Karpas-422 (cell line): ENCODE results near the gene PNKP. TPM values are rescaled to one million over a fixed set of nuclear protein-coding genes. Genes with fewer than 3 reads are reported as not detected.

Experiments used
- DNase-seq: peaks from one replicate; pipeline ENCODE4 v3.0.0-alpha.2; 2015
- H2AFZ ChIP-seq: fragments of 200-600 bp; sonication (generic); 2 replicates; pipeline ENCODE4 v1.6.1; 2014; ENCODE audit warnings: antibody characterized with exemption, low read length, mixed read lengths
- H3K27ac ChIP-seq: fragments of 200-600 bp; sonication (generic); 2 replicates; pipeline ENCODE4 v1.5.1; 2014; ENCODE audit warnings: mild to moderate bottlenecking, low read length, moderate library complexity
- H3K27me3 ChIP-seq: fragments of 200-600 bp; sonication (generic); 2 replicates; pipeline ENCODE4 v1.6.1; 2014; ENCODE audit warnings: low read length, mixed read lengths
- H3K36me3 ChIP-seq: fragments of 200-600 bp; sonication (generic); 2 replicates; pipeline ENCODE4 v1.6.1; 2014; ENCODE audit warnings: low read length, mixed read lengths; ENCODE audit not compliant: insufficient read depth
- H3K4me1 ChIP-seq: fragments of 200-600 bp; sonication (generic); 2 replicates; pipeline ENCODE4 v1.6.1; 2014; ENCODE audit warnings: mild to moderate bottlenecking, low read length, mixed read lengths
- H3K4me2 ChIP-seq: fragments of 200-600 bp; sonication (generic); 2 replicates; pipeline ENCODE4 v1.6.1; 2014; ENCODE audit warnings: low read length, low read depth, mild to moderate bottlenecking; ENCODE audit not compliant: poor library complexity, severe bottlenecking
- H3K4me3 ChIP-seq: fragments of 200-600 bp; sonication (generic); 2 replicates; pipeline ENCODE4 v1.5.1; 2014; ENCODE audit warnings: mild to moderate bottlenecking, antibody characterized with exemption, low read length, mixed read lengths
- H3K79me2 ChIP-seq: fragments of 200-600 bp; sonication (generic); 2 replicates; pipeline ENCODE4 v1.6.1; 2014; ENCODE audit warnings: mild to moderate bottlenecking, low read length, mixed read lengths
- H3K9ac ChIP-seq: fragments of 200-600 bp; sonication (generic); 2 replicates; pipeline ENCODE4 v1.6.0; 2014; ENCODE audit warnings: low read length
- H3K9me2 ChIP-seq: fragments of 200-600 bp; sonication (generic), shearing (Covaris generic); replicated peaks from 2 replicates; pipeline ENCODE4 v1.6.0; 2014; ENCODE audit warnings: mild to moderate bottlenecking, low read length, moderate library complexity; ENCODE audit not compliant: insufficient read depth
- H3K9me3 ChIP-seq: fragments of 300-700, 200-600 bp; sonication (generic); 2 replicates; pipeline ENCODE4 v1.6.1; 2014; ENCODE audit warnings: low read length, mixed read lengths
- H4K20me1 ChIP-seq: fragments of 200-600 bp; sonication (generic); 2 replicates; pipeline ENCODE4 v1.6.1; 2014; ENCODE audit warnings: mild to moderate bottlenecking, antibody characterized with exemption, low read length, low read depth; ENCODE audit not compliant: insufficient read depth
- total RNA-seq: library from RNA; depleted of rRNA; stranded (reverse); fragments of >200 nt; shearing (Covaris generic); gene quantifications from 2 replicates; pipeline ENCODE4 v1.2.3, GENCODE V29; 2014; ENCODE audit warnings: low replicate concordance

PNKP gene
- total RNA-seq, 1 experiment from 2014 or later = 49.4 TPM

- H3K36me3 ChIP-seq = peaks cover 12% of the 10 kb centered on the region; the same call in 1 of the 2 replicates
- H4K20me1 ChIP-seq = 0 out of 2 replicates have a peak, but pooled peaks cover 8% of the 10 kb centered on the region
- no peak overlapping the region for H3K9ac ChIP-seq
- H3K4me1 ChIP-seq = peaks cover 22% of the 10 kb centered on the region
- no peaks in the 10 kb centered on the region for H3K79me2 ChIP-seq
- no peaks in the 10 kb centered on the region for H3K9me2 ChIP-seq
- no peaks in the 10 kb centered on the region for H3K9me3 ChIP-seq
- DNase-seq = no peak
- H2AFZ ChIP-seq = no peak overlapping the region
- no peak overlapping the region for H3K27ac ChIP-seq
- H3K4me3 ChIP-seq = no peak overlapping the region
- H3K4me2 ChIP-seq = no peak overlapping the region
- no peaks in the 10 kb centered on the region for H3K27me3 ChIP-seq
These were observed 26.6 kb downstream of the PNKP start for GRCh38 chr19:49840736-49841249.

- H3K9ac ChIP-seq = no peak overlapping the region
- no peaks in the 10 kb centered on the region for H3K27me3 ChIP-seq
- H2AFZ ChIP-seq = no peak overlapping the region
- H3K9me2 ChIP-seq = no peaks in the 10 kb centered on the region
- no peaks in the 10 kb centered on the region for H3K9me3 ChIP-seq
- H4K20me1 ChIP-seq = 0 out of 2 replicates have a peak, but pooled peaks cover 8% of the 10 kb centered on the region
- no peaks in the 10 kb centered on the region for H3K79me2 ChIP-seq
- H3K36me3 ChIP-seq = peaks cover 12% of the 10 kb centered on the region; the same call in 1 of the 2 replicates
- peaks cover 22% of the 10 kb centered on the region for H3K4me1 ChIP-seq
- H3K4me3 ChIP-seq = no peak overlapping the region
- H3K27ac ChIP-seq = no peak overlapping the region
- no peak for DNase-seq
- no peak overlapping the region for H3K4me2 ChIP-seq
These were observed 27.1 kb downstream of the PNKP start for GRCh38 chr19:49840321-49840720.

- Histone ChIP-seq H3K4me3 (no peak overlapping the region), H3K9me2 (no peaks in the 10 kb centered on the region), H3K79me2 (no peaks in the 10 kb centered on the region), H3K27me3 (no peaks in the 10 kb centered on the region), H3K9me3 (no peaks in the 10 kb centered on the region), H3K4me1 (peaks cover 21% of the 10 kb centered on the region), H3K9ac (no peak overlapping the region), H3K27ac (no peak overlapping the region), H4K20me1 (0 out of 2 replicates have a peak, but pooled peaks cover 8% of the 10 kb centered on the region), H3K36me3 (peaks cover 12% of the 10 kb centered on the region; the same call in 1 of the 2 replicates), H3K4me2 (no peak overlapping the region), H2AFZ (no peak overlapping the region)
- DNase-seq = no peak
These were observed 27.7 kb downstream of the PNKP start for GRCh38 chr19:49839713-49840112.

DNA sequence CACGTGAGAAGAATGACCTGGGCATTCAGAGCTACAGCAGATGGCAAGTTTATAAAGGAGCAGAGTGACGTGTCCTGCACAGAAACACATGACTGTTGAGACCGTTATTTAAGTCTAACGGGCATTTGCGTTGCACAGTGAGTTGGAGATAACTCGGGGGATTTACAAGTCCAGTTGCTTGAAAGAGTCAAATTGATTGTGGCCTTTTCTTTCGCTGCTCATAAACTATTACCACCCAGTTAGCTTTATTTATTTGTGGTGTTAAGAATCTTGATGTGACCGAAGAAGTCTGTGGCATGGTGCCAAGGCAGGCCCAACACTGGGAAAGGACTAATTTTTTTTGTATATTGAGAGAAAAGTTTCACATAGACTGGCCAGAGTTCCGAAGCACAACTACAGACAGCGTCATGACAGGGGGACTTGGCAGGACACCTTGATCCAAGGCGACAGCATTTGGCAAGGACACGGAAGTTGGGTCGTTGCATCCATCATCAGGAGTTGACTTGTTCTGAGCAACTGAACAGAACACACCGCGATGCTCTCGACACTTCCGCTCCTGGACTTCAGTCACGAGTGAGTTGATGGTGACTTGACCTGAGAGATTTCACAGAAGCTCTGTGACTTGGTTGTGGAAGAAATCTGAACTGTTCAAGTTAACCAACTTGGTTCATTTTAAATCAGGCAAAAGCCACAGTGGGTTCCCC, 28.3 kb downstream of the PNKP start:
- Histone ChIP-seq H3K9me2 (no peaks in the 10 kb centered on the region), H3K4me2 (no peak overlapping the region), H3K27ac (no peak overlapping the region), H3K36me3 (peaks cover 12% of the 10 kb centered on the region; the same call in 1 of the 2 replicates), H3K4me1 (peaks cover 14% of the 10 kb centered on the region), H2AFZ (no peak overlapping the region), H3K9ac (no peak overlapping the region), H4K20me1 (0 out of 2 replicates have a peak, but pooled peaks cover 8% of the 10 kb centered on the region), H3K79me2 (no peaks in the 10 kb centered on the region), H3K9me3 (no peaks in the 10 kb centered on the region), H3K27me3 (no peaks in the 10 kb centered on the region), H3K4me3 (no peak overlapping the region)
- no peak for DNase-seq

- no peak overlapping the region for H3K27ac ChIP-seq
- DNase-seq = no peak
- H2AFZ ChIP-seq = no peak overlapping the region
- peaks cover 15% of the 10 kb centered on the region; the same call in 1 of the 2 replicates for H3K36me3 ChIP-seq
- no peak overlapping the region for H3K4me2 ChIP-seq
- 0 out of 2 replicates have a peak, but pooled peaks cover 8% of the 10 kb centered on the region for H4K20me1 ChIP-seq
- H3K27me3 ChIP-seq = no peaks in the 10 kb centered on the region
- no peak overlapping the region for H3K9ac ChIP-seq
- no peaks in the 10 kb centered on the region for H3K9me2 ChIP-seq
- no peaks in the 10 kb centered on the region for H3K79me2 ChIP-seq
- no peaks in the 10 kb centered on the region for H3K4me1 ChIP-seq
- H3K9me3 ChIP-seq = no peaks in the 10 kb centered on the region
- H3K4me3 ChIP-seq = no peak overlapping the region
These were observed 30.0 kb downstream of the PNKP start for GRCh38 chr19:49837425-49837824.

DNA sequence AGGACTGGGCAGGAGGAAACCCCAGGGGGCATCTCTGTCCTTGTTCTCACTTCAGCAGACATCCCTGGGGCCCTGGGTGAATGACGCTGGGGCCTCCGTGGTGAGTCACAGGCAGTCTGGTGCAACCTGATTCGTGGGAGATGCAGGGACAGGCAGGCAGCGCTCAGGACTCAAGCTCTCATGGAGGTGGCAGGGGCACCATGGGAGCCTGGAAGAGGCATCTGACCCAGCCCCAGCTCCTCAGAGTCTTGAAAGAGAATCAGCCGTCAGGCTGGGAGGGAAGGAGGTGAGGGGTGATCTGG, 30.4 kb downstream of the PNKP start:
- no peaks in the 10 kb centered on the region for H3K9me3 ChIP-seq
- H3K4me1 ChIP-seq = no peaks in the 10 kb centered on the region
- no peak overlapping the region for H2AFZ ChIP-seq
- H3K79me2 ChIP-seq = no peaks in the 10 kb centered on the region
- no peaks in the 10 kb centered on the region for H3K27me3 ChIP-seq
- no peak for DNase-seq
- 0 out of 2 replicates have a peak, but pooled peaks cover 8% of the 10 kb centered on the region for H4K20me1 ChIP-seq
- H3K4me2 ChIP-seq = no peak overlapping the region
- H3K9me2 ChIP-seq = no peaks in the 10 kb centered on the region
- H3K9ac ChIP-seq = no peak overlapping the region
- peaks cover 15% of the 10 kb centered on the region; the same call in 1 of the 2 replicates for H3K36me3 ChIP-seq
- no peak overlapping the region for H3K4me3 ChIP-seq
- H3K27ac ChIP-seq = no peak overlapping the region

DNA sequence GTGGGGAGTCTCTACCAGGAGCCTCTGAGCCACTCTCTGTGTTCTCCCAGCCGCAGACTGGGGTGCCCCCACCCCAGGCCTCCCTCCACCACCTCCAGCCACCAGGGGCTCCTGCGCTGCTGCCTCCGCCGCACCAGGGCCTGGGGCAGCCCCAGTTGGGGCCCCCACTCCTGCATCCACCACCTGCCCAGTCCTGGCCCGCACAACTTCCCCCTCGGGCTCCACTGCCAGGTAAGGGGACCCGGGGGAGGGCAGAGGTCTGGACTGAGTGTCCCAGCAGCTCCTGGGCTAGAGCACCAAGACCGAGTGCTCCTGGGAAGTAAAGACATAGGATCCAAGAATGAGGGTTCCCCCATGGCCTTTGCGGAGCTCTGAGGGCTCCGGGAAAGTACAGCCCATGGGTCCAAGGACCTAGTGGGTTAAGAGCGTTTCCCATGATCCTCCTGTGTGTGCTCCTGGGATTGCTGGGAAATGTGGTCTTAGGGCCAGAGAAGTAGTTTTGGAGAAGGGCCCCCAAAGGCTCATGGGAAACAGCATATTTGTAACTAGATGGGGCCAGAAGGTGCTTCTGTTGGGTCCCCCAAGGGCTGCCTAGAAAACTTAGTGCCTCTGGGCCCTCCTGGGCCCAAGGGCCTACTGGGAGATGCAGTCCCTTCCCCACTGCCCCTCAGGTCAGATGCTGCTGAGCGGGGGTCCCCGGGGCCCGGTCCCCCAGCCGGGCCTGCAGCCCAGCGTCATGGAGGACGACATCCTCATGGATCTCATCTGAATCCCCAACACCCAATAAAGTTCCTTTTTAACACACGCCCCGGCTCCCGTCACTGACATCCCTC, 31.0 kb downstream of the PNKP start:
- no peak overlapping the region for H3K4me3 ChIP-seq
- no peaks in the 10 kb centered on the region for H3K79me2 ChIP-seq
- no peaks in the 10 kb centered on the region for H3K9me2 ChIP-seq
- H3K4me2 ChIP-seq = no peak overlapping the region
- H3K9ac ChIP-seq = no peak overlapping the region
- H3K4me1 ChIP-seq = no peaks in the 10 kb centered on the region
- H4K20me1 ChIP-seq = 0 out of 2 replicates have a peak, but pooled peaks cover 8% of the 10 kb centered on the region
- H3K27ac ChIP-seq = no peak overlapping the region
- no peaks in the 10 kb centered on the region for H3K9me3 ChIP-seq
- peaks cover 19% of the 10 kb centered on the region; the same call in 1 of the 2 replicates for H3K36me3 ChIP-seq
- DNase-seq = no peak
- H3K27me3 ChIP-seq = no peaks in the 10 kb centered on the region
- H2AFZ ChIP-seq = no peak overlapping the region

DNA sequence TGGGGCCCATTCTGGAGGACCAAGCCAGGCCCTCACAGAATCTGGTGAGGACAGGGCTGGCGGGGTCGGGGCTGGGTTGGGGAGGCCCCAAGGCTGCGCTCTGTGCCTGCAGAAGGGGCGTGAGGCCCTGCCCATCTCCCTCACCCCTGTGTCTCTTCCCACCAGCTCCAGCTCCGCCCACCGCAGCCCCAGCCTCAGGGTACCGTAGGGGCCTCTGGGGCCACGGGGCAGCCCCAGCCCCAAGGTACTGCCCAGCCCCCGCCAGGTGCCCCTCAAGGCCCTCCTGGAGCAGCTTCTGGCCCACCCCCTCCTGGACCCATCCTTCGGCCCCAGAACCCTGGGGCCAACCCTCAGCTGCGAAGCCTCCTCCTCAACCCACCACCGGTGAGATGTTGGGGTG, 31.8 kb downstream of the PNKP start:
- H3K27ac ChIP-seq = no peak overlapping the region
- H3K36me3 ChIP-seq = peaks cover 21% of the 10 kb centered on the region; the same call in 1 of the 2 replicates
- no peaks in the 10 kb centered on the region for H3K79me2 ChIP-seq
- no peaks in the 10 kb centered on the region for H3K9me3 ChIP-seq
- 0 out of 2 replicates have a peak, but pooled peaks cover 8% of the 10 kb centered on the region for H4K20me1 ChIP-seq
- DNase-seq = no peak
- H2AFZ ChIP-seq = no peak overlapping the region
- no peak overlapping the region for H3K4me2 ChIP-seq
- H3K4me3 ChIP-seq = no peak overlapping the region
- H3K9ac ChIP-seq = no peak overlapping the region
- H3K4me1 ChIP-seq = no peaks in the 10 kb centered on the region
- H3K9me2 ChIP-seq = no peaks in the 10 kb centered on the region
- no peaks in the 10 kb centered on the region for H3K27me3 ChIP-seq
